Measurements from ENCODE around the gene KHDC1. TPM values are rescaled to one million over a fixed set of nuclear protein-coding genes. Genes with fewer than 3 reads are reported as not detected.

Gene KHDC1
- total RNA-seq, 1 experiment from 2014 or later: 16.2 TPM

DNA sequence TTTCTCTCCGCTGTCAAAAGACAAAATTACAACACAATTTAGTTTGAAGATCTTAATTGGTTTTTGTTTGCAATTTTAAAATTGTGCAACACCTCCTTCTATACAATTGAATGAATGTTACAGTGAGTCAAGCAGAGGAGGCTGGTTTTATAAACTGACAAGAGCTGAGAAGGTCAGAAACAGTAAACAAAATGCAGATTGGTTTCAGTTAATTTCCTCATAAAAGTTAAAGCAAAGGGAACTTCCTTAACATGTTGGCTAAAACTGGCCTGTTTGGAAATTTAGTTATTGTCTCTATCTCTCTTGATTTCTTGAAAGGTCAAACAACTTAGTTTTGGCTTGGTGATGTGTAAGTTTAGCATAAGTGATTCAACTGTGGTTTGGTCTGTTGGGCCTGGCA, 59.9 kb downstream of the KHDC1 start:
- Histone ChIP-seq H3K9me3 (ENCODE audit: insufficient read depth, low read depth) (no peaks in the 10 kb centered on the region), H4K20me1 (ENCODE audit: insufficient read depth) (no peaks in the 10 kb centered on the region), H3K4me2 (no peak overlapping the region), H3K4me3 (no peak overlapping the region), H3K9me2 (ENCODE audit: insufficient read depth) (no peaks in the 10 kb centered on the region), H3K27ac (no peak overlapping the region), H3F3A (ENCODE audit: insufficient read depth, low read depth) (no peaks in the 10 kb centered on the region), H3K79me2 (ENCODE audit: low read depth) (no peaks in the 10 kb centered on the region), H3K4me1 (replicated peaks; ENCODE audit: insufficient read depth) (no peaks in the 10 kb centered on the region), H2AFZ (no peak overlapping the region), H3K36me3 (ENCODE audit: low read depth) (no peaks in the 10 kb centered on the region), H3K27me3 (ENCODE audit: insufficient read depth, low read depth) (no peaks in the 10 kb centered on the region)
- intact Hi-C loops (cut with micrococcal nuclease; ENCODE audit: unreplicated experiment): no loop called here
- no peak for TF ChIP-seq EZH2 (IDR thresholded peaks at IDR 0.05; ENCODE audit: low read depth)
- TF ChIP-seq, protein P1, sequence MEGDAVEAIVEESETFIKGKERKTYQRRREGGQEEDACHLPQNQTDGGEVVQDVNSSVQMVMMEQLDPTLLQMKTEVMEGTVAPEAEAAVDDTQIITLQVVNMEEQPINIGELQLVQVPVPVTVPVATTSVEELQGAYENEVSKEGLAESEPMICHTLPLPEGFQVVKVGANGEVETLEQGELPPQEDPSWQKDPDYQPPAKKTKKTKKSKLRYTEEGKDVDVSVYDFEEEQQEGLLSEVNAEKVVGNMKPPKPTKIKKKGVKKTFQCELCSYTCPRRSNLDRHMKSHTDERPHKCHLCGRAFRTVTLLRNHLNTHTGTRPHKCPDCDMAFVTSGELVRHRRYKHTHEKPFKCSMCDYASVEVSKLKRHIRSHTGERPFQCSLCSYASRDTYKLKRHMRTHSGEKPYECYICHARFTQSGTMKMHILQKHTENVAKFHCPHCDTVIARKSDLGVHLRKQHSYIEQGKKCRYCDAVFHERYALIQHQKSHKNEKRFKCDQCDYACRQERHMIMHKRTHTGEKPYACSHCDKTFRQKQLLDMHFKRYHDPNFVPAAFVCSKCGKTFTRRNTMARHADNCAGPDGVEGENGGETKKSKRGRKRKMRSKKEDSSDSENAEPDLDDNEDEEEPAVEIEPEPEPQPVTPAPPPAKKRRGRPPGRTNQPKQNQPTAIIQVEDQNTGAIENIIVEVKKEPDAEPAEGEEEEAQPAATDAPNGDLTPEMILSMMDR (conservative IDR thresholded peaks at IDR 0.05): no peak
- ChIA-PET CTCF (interaction anchor here (0.6 kb wide), 1 partner anchor 570 kb away, joined by 3 read pairs; no protein-coding TSS in a partner anchor), POLR2A (ENCODE audit: unreplicated experiment) (no interaction called here)
- DNase-seq: no peak
- BruUV-seq (replicated peaks): no TSS peak

DNA sequence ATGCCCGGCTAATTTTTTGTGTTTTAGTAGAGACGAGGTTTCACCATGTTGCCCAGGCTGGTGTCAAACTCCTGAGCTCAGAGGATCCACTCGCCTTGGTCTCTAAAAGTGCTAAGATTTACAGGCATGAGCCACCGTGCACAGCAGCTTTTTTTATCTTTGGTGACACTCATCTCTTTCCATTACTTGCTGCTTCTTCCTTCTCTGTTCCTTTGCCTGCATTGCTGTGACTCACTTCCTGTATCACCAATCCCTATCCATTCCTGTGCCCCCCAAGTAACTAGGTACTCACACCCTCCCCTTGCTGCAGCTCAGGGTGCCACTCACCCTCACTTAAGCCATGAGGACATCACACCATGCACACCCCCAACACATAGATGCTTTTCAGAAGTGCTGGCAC, 62.3 kb downstream of the KHDC1 start:
- Histone ChIP-seq H3K27me3 (ENCODE audit: insufficient read depth, low read depth) (no peaks in the 10 kb centered on the region), H3K36me3 (ENCODE audit: low read depth) (no peaks in the 10 kb centered on the region), H3K4me2 (no peak overlapping the region), H3K79me2 (ENCODE audit: low read depth) (no peaks in the 10 kb centered on the region), H3K9me3 (ENCODE audit: insufficient read depth, low read depth) (no peaks in the 10 kb centered on the region), H3K4me3 (no peak overlapping the region), H4K20me1 (ENCODE audit: insufficient read depth) (no peaks in the 10 kb centered on the region), H3K9me2 (ENCODE audit: insufficient read depth) (no peaks in the 10 kb centered on the region), H3K4me1 (replicated peaks; ENCODE audit: insufficient read depth) (no peaks in the 10 kb centered on the region), H3K27ac (no peak overlapping the region), H3F3A (ENCODE audit: insufficient read depth, low read depth) (no peaks in the 10 kb centered on the region), H2AFZ (no peak overlapping the region)
- POLR2A ChIA-PET (ENCODE audit: unreplicated experiment): no interaction called here
- no TSS peak for BruUV-seq (replicated peaks)
- intact Hi-C loops (cut with micrococcal nuclease; ENCODE audit: unreplicated experiment): no loop called here
- TF ChIP-seq EZH2 (IDR thresholded peaks at IDR 0.05; ENCODE audit: low read depth): no peak
- TF ChIP-seq, protein P1 (conservative IDR thresholded peaks at IDR 0.05): no peak
- DNase-seq: no peak
- CTCF ChIA-PET: no interaction called here

DNA sequence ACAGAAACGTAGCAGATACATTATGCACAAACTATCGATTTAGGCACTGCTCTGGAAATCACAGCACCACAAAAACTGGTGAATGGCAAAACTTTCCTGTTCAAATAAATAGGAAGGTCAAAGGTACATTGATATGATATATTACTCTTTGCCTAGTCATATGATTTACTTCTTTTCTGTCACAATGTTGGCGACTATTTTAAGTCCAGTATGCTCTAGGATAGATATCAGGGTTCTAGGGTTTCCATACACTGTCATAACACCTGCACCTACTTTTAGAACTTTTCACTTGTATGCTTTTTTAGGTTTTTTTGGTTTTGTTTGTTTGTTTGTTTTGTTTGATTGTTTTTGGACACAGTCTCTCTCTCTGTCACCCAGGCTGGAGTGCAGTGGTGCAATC, 62.7 kb downstream of the KHDC1 start:
- no peak overlapping the region for H2AFZ ChIP-seq
- H3F3A ChIP-seq (ENCODE audit: insufficient read depth, low read depth): no peaks in the 10 kb centered on the region
- TF ChIP-seq, protein P1 (conservative IDR thresholded peaks at IDR 0.05): no peak
- TF ChIP-seq EZH2 (IDR thresholded peaks at IDR 0.05; ENCODE audit: low read depth): no peak
- no peak overlapping the region for H3K4me3 ChIP-seq
- no peaks in the 10 kb centered on the region for H3K36me3 ChIP-seq (ENCODE audit: low read depth)
- POLR2A ChIA-PET (ENCODE audit: unreplicated experiment): no interaction called here
- CTCF ChIA-PET: no interaction called here
- H3K27ac ChIP-seq: no peak overlapping the region
- no peaks in the 10 kb centered on the region for H3K79me2 ChIP-seq (ENCODE audit: low read depth)
- H3K9me2 ChIP-seq (ENCODE audit: insufficient read depth): no peaks in the 10 kb centered on the region
- intact Hi-C loops (cut with micrococcal nuclease; ENCODE audit: unreplicated experiment): no loop called here
- no peaks in the 10 kb centered on the region for H3K9me3 ChIP-seq (ENCODE audit: insufficient read depth, low read depth)
- no peaks in the 10 kb centered on the region for H4K20me1 ChIP-seq (ENCODE audit: insufficient read depth)
- no peaks in the 10 kb centered on the region for H3K4me1 ChIP-seq (replicated peaks; ENCODE audit: insufficient read depth)
- no peaks in the 10 kb centered on the region for H3K27me3 ChIP-seq (ENCODE audit: insufficient read depth, low read depth)
- no peak for DNase-seq
- no TSS peak for BruUV-seq (replicated peaks)
- no peak overlapping the region for H3K4me2 ChIP-seq
